NCI-H2196 (cell line): ENCODE data around the gene THRB.
"Not testable (repeated sequence)": the region's sequence is repeated elsewhere in the genome, so short reads cannot be mapped to it uniquely, and the experiment has no call there.

ENCODE experiments used
- DNase-seq: peaks from one replicate; lab custom pipeline; 2025; ENCODE audit not compliant: unreplicated experiment; lab: John Stamatoyannopoulos, UW

THRB gene

DNA sequence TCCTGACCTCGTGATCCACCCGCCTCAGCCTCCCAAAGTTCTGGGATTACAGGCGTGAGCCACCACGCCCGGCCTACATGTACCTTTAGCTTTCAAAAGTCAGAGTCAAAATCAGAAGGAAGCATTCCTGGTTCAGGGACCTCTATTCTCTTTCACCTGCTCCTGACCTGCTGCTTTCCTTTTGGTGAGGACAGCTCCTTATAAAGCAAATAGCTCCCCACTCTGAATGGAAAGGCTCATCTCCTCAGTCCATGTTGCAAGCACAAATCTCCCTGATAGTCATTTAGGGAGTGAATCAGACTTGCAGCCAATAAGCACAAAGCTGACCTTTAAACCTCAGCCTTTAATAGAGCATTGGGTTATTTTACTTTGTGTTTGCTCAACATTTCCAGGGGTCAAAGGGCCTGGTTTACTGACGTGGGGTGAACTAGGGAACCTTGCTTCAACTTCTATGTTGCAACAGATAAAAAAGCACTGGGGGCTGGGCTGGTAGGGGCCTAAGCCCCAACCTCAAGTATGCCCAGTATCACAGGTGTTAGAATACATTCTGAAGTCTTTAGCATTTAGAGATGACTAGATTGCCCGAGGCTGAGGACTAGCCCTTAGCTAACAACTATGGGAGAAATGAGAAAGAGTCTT lies 43.1 kb downstream of the THRB start:
- no peak for DNase-seq

DNA sequence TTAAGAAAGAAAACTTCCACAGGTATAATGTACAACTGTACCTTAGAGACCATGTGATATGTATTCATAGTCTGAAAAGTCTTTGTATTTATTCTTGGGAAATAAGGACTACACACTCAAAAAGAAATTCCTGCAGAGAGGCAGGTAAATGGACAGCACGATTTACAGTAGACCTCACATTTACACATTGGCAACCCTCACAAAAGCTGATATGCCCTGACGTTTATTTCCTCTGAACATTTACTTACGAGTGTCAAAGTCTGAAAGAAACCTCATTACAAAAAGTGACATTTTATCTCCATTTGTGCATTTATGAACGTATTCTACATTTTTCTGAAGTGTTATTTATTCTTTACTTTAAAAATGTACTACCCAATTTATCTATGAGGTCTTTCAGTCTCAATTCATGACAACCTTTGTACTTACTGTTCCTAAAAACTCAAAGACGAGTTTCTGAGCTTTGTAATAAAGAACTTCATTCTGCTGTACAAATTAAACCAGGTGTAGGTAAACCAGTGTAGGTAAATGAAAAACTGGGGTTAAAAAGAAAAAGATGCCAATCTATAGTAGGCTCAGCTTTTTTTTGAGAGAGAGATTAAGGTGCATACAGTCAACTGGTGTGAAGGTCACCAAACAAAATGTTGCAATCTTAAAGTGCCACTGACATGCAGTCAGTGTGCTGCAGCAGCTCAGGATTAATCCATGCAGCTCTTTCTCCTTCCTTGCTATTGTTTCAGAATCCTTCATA lies 44.3 kb downstream of the THRB start:
- no peak for DNase-seq

- DNase-seq: no peak
Measured at GRCh38 chr3:24447836-24448235, 46.8 kb downstream of the THRB start.

DNA sequence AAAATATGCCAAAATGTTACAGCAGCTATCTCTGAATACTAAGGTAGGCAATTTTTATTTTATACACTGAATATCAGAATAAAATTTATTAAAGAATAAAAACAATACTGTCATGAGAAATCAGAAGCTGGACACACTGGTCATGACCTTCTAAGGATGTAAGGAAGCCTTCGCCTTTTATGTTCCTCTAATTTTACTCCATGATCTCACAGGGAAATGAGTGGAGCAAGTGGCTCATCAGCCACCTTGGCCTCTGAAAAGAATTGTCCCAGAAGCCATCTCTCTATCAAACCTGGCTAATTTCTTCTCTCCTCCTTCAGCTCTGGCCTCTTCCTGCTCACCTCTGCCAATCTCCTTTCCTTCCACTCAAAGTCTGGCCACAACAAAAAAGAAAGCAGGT lies 48.6 kb downstream of the THRB start:
- DNase-seq: no peak

DNA sequence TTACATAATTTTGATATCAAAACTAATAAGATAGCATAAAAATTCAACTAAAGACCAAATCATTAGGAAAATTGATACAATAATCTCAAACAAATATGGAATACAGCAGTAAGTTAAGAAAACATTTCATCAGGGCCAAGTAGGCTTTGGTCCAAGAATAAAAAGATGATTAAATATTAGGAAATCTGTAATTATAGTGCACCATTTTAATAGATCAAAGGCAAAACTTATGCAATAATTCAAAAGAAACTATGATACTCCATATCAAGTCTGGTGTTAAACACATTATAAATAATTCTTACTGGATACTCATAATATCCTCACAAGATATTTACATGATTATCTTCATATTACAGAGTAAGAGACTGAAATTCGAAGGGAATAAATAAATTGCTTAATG lies 51.2 kb downstream of the THRB start:
- no peak for DNase-seq

GRCh38 chr3:24440760-24441464 lies 53.7 kb downstream of the THRB start:
- no peak for DNase-seq

DNA sequence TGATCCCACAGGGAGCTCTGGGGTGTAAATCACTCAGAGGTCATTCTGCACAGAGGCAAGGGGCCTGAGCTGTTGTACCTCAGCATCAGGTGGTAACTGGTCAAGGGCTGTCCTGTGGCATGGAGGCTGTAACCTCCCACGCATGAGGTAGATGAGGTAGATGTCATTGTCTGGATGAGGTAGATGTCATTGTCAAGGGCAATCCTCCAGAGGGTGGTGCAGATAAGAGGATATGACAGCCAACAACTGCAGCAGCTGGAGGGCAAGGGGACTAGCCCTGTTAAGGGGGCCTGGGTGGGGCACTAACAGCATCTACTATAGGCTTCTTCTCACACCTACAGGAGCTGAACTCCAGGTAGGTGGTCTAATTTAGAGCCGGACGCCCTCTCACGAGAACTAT lies 55.6 kb downstream of the THRB start:
- no peak for DNase-seq

DNA sequence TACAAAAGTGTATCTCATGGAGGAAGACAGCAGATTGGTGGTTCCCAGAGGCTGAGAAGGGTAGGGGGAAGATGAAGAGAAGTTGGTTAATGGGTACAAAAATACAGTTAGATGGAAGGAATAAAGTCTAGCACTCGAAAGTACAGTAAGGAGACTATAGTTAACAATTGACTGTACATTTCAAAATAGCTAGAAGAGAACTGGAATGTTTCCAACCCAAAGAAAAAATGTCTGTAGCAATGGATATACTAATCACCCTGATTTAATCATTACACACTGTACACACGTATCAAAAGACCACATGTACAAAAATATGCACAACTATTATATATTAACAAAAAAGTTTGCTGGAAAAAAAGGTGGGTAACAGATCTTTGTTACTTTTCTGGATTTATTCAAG lies 57.3 kb downstream of the THRB start:
- DNase-seq: no peak

GRCh38 chr3:24435584-24435983 lies 59.1 kb downstream of the THRB start:
- no peak for DNase-seq

GRCh38 chr3:24434651-24435050 lies 60.0 kb downstream of the THRB start:
- DNase-seq: no peak

DNA sequence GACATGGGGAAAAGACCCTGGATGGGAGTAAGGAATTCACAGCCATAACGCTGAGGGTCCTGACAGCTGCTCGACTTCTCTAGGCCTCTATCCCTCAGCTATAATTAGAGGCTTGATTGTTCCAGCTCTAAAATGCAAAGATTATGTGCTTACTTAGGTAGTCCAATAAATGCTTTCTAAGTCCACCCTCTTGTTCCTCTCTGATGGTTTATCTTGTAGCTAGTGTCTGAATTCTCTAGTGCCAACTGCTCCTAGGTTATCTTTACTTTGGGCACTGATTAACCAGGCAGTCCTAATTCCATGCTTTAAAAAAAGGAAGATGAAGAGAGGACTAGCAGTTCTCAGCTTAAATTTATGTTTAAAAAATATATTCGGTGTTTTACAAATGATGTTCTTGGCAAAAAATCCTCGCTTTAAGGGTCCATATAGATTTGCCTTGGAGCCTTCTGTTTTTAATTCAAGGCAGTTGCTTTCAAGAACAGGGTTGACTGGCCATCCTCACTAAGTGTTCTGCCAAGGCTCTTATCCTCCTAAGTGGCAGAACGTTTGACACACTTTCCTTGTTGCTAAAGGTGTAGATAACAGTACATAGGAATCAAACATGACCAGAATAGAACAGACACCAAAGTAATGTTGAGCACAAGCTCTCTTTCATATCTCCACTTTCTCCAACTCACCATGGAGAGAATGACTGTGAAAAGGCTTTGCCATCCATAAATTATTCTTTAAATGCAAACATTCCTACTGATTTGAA lies 60.6 kb downstream of the THRB start:
- no peak for DNase-seq

- DNase-seq: no peak
Measured at GRCh38 chr3:24432989-24433388, 61.7 kb downstream of the THRB start.

DNA sequence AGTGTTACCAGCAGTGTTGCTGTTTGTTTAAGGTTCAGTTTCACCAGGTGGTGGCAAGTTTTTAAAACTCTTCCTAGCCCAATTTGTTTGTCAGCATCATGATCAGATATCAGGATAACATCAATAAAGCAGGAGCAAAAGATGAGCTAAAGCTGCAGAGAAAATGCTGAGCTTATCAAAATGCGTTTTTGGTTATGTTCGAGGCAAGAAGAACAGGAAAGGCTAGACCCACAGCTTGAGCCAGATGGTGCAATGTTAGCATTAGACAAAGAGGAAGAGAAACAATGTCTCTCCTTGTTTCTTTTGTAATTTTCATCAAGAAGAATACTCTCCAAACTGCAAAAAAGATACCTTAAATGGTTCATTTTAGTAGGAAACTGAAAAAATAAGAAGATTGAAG lies 66.2 kb downstream of the THRB start:
- DNase-seq: no peak

GRCh38 chr3:24426896-24427295 lies 67.8 kb downstream of the THRB start:
- DNase-seq: no peak

DNA sequence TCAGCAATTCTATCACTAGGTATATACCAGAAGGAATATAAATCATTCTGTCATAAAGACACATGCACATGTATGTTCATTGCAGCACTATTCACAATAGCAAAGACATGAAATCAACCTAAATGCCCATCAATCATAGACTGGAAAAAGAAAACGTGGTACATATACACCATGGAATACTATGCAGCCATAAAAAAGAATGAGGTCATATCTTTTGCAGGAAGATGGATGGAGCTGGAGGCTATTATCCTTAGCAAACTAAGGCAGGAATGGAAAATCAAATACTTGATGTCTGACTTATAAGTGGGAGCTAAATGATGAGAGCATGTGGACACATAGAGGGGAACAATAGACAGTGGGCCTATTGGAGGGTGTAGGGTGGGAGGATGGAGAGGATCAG lies 73.8 kb downstream of the THRB start:
- DNase-seq: not testable (repeated sequence)

DNA sequence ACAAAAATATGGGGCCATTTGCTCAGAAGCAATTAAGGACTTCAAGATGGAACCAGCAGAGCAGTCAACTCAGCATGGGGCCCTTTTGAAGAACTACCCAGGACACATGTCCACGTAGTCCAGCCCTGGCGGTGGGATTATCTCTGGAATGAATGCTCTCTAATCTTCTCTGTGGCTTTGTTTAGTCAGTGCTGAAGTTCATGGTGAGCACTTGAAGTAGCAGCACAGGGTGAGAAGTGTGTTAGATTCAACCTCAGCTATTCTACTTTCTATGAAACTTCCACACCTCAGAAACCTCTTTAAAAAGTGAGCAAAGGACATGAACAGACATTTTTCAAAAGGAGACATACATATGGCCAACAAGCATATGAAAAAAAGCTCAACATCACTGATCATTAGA lies 74.4 kb downstream of the THRB start:
- DNase-seq: no peak

DNA sequence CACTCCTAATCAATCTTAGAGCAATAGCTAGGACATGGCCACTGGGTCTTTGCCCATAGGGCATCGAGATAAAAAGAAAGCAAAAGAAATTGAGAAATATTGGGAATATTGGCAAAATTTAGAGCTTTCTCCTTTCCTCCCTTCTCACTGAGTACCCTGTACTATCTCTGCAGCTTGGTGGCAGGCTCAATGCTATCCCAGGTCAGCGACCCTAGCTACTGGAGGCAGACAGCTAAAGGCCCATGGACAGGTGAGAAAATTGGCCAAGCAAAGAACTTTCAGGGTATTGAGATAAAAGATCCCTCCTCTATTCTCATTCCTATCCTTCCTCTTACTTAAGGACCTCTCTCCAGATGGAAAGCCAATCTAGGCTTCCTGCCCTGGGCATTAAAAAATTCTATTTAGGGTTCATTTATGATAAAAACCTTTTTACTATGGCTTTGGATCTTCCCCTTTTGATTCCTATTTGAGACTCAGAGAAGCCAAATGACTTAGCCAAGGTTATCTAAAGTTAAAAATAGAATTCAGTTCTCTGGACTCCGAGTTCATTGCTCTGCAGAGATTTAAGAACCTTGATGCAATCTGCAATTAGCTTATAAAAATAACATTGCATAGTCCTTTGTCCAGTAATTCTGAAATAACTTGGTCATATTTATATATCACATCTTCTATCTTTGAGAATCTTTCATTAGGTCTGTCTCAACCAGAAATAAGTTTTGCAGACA lies 75.4 kb downstream of the THRB start:
- no peak for DNase-seq

GRCh38 chr3:24417730-24418129 lies 76.9 kb downstream of the THRB start:
- DNase-seq: no peak

DNA sequence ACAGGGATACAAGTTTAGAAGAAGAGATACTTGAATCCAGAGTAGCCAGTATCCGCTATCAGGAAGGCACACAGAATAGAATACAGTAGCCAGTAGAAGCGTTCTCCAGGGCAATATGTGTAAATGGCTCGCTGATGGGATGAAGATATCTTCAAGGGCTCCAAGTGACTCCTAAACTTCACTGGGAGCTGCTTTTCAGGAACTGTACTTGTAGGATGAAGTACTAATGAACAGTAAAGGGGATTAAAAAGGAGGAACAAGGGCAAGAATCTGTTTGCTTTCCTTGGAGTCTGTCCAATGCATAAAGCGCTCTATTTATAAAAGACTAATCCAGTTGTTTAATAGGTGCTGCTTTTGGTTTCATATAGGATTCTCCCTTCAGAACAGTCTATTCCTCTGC lies 78.4 kb downstream of the THRB start:
- no peak for DNase-seq

GRCh38 chr3:24415824-24416223 lies 78.8 kb downstream of the THRB start:
- no peak for DNase-seq

- DNase-seq: not testable (repeated sequence)
Measured at GRCh38 chr3:24413662-24414061, 81.0 kb downstream of the THRB start.
